Tibial nerve (tissue), 4 donors: ENCODE measurements around the gene RNF123. TPM values are rescaled to one million over a fixed set of nuclear protein-coding genes. Genes with fewer than 3 reads are reported as not detected.

Source experiments
- DNase-seq, 2 donors: peaks; one replicate each; pipeline ENCODE4 v3.0.0-alpha.2; 2019; ENCODE audit warnings: low spot score in 2 of 2
- H3K27ac ChIP-seq, 4 donors: fragments of 200-600 bp; sonication (generic) in 3 of 4; one replicate each; pipeline ENCODE4 v1.5.1; 2017 to 2019; ENCODE audit warnings: mild to moderate bottlenecking in 1 of 4
- H3K27me3 ChIP-seq, 2 donors: fragments of 200-600 bp; sonication (generic) in 1 of 2; one replicate each; pipeline versions ENCODE4 v1.5.1 to v1.6.0; 2017 to 2019
- H3K36me3 ChIP-seq, 3 donors: fragments of 200-600 bp; sonication (generic); one replicate each; pipeline ENCODE4 v1.5.1; 2018 to 2019
- H3K4me1 ChIP-seq, 4 donors: fragments of 200-600 bp; sonication (generic) in 3 of 4; one replicate each; pipeline ENCODE4 v1.5.1; 2017 to 2019
- H3K4me3 ChIP-seq, 4 donors: fragments of 200-600 bp; sonication (generic) in 3 of 4; one replicate each; pipeline ENCODE4 v1.5.1; 2017 to 2019; ENCODE audit warnings: mild to moderate bottlenecking in 1 of 4, moderate library complexity in 1 of 4
- H3K9me3 ChIP-seq, 4 donors: fragments of 200-600 bp; sonication (generic) in 3 of 4; one replicate each; pipeline ENCODE4 v1.5.1; 2017 to 2019
- EP300 ChIP-seq, 2 donors: sonication (generic); formaldehyde crosslinking; IDR thresholded peaks; one replicate each; pipeline ENCODE4 v1.6.1; 2017; ENCODE audit warnings: antibody characterized with exemption in 2 of 2, mild to moderate bottlenecking in 1 of 2
- POLR2A ChIP-seq, 2 donors: fragments of 450-650 bp; IDR thresholded peaks; one replicate each; pipeline ENCODE4 v1.6.1; 2017; ENCODE audit warnings: antibody characterized with exemption in 2 of 2, mild to moderate bottlenecking in 2 of 2, moderate library complexity in 2 of 2
- WGBS, 2 donors: methylation state at CpG; one replicate each; pipeline ENCODE4 v1.1.5; 2018; 5-methylcytosine and 5-hydroxymethylcytosine counted together
- total RNA-seq, 4 donors: library from RNA; depleted of rRNA; stranded (reverse); fragments of >200 nt; gene quantifications; one replicate each; pipeline ENCODE4 v1.1.0, GENCODE V29; 2016
- TF ChIP-seq, protein P1 (sequence below), 5 experiments: fragments of 200-600 bp in 3 of 5; fragments of 450-650 bp in 2 of 5; sonication (generic) in 3 of 5; IDR thresholded peaks; one replicate each; pipeline ENCODE4 v1.5.1; 2016 to 2019; ENCODE audit warnings: antibody characterized with exemption in 5 of 5, mild to moderate bottlenecking in 3 of 5, moderate library complexity in 2 of 5

Gene RNF123
- total RNA-seq, 4 donors from 2014 or later = 32.9 to 64.7 (median 39.1) TPM

DNA sequence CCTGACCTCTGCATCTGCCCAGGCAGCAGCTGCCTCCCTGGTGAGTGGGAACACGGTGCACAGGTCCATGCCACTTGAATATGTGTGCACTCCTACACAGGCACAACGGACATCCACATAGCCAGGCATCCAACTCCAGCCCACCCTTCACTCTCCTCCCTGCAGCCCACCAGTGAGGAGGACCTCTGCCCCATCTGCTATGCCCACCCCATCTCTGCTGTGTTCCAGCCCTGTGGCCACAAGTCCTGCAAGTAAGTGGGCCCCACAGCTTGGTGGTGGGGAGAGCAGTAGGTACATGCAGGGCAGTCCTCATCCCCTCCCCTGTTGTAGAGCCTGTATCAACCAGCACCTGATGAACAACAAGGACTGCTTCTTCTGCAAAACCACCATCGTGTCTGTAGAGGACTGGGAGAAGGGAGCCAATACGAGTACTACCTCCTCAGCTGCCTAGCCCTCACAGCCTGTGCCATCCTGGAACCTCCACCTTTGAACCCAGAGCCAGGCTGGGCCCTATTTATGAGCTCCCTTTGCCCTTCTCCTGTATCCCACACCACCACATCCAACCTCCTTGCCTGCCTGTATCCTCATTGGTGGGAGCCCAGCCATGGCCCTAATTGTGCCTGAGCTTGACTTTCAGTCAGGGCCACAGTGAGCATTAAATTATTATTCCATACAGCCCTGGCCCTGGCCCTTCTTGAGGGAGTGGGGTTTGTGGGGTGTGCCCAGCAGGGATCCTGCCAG lies 31.7 kb downstream of the RNF123 start:
- TF ChIP-seq, protein P1, sequence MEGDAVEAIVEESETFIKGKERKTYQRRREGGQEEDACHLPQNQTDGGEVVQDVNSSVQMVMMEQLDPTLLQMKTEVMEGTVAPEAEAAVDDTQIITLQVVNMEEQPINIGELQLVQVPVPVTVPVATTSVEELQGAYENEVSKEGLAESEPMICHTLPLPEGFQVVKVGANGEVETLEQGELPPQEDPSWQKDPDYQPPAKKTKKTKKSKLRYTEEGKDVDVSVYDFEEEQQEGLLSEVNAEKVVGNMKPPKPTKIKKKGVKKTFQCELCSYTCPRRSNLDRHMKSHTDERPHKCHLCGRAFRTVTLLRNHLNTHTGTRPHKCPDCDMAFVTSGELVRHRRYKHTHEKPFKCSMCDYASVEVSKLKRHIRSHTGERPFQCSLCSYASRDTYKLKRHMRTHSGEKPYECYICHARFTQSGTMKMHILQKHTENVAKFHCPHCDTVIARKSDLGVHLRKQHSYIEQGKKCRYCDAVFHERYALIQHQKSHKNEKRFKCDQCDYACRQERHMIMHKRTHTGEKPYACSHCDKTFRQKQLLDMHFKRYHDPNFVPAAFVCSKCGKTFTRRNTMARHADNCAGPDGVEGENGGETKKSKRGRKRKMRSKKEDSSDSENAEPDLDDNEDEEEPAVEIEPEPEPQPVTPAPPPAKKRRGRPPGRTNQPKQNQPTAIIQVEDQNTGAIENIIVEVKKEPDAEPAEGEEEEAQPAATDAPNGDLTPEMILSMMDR (IDR thresholded peaks at IDR 0.05) = no peak
- no peak for TF ChIP-seq EP300 (IDR thresholded peaks at IDR 0.05)
- no peak for TF ChIP-seq POLR2A (IDR thresholded peaks at IDR 0.05)
- H3K9me3 ChIP-seq = no peaks in the 10 kb centered on the region
- 64 to 71% methylated on average over 4 of the region's 4 CpGs for WGBS, 2 donors
- DNase-seq = no peak
- H3K4me1 ChIP-seq = peaks cover 0 to 55% (median 24%) of the 10 kb centered on the region in 4 donors
- no peak overlapping the region for H3K4me3 ChIP-seq
- H3K27me3 ChIP-seq = no peaks in the 10 kb centered on the region
- no peak overlapping the region for H3K27ac ChIP-seq
- peaks cover 0 to 49% (median 0%) of the 10 kb centered on the region in 3 donors for H3K36me3 ChIP-seq

- H3K27ac ChIP-seq = no peak overlapping the region
- H3K4me1 ChIP-seq = peaks cover 0 to 55% (median 24%) of the 10 kb centered on the region in 4 donors
- no peak for TF ChIP-seq POLR2A (IDR thresholded peaks at IDR 0.05)
- TF ChIP-seq EP300 (IDR thresholded peaks at IDR 0.05) = no peak
- TF ChIP-seq, protein P1 (IDR thresholded peaks at IDR 0.05) = no peak
- 68 to 82% methylated on average over 9 of the region's 9 CpGs for WGBS, 2 donors
- DNase-seq = no peak
- no peaks in the 10 kb centered on the region for H3K27me3 ChIP-seq
- H3K36me3 ChIP-seq = peaks cover 0 to 49% (median 0%) of the 10 kb centered on the region in 3 donors
- no peak overlapping the region for H3K4me3 ChIP-seq
- H3K9me3 ChIP-seq = no peaks in the 10 kb centered on the region
Observed at GRCh38 chr3:49721596-49721895, 32.2 kb downstream of the RNF123 start.

GRCh38 chr3:49721896-49722781 lies 32.8 kb downstream of the RNF123 start:
- no peaks in the 10 kb centered on the region for H3K9me3 ChIP-seq
- WGBS, 2 donors = 81% methylated on average over 23 to 25 of the region's 26 CpGs
- peak in 1 of 2 donors; percentile 11 for DNase-seq
- TF ChIP-seq, protein P1 (IDR thresholded peaks at IDR 0.05) = no peak
- no peak for TF ChIP-seq POLR2A (IDR thresholded peaks at IDR 0.05)
- no peak for TF ChIP-seq EP300 (IDR thresholded peaks at IDR 0.05)
- H3K27me3 ChIP-seq = no peaks in the 10 kb centered on the region
- H3K4me3 ChIP-seq = peak overlapping the region in 1 of 4 donors; percentile 98
- H3K27ac ChIP-seq = peak overlapping the region in 1 of 4 donors; percentile 96
- peaks cover 0 to 49% (median 0%) of the 10 kb centered on the region in 3 donors for H3K36me3 ChIP-seq
- H3K4me1 ChIP-seq = peaks cover 0 to 55% (median 24%) of the 10 kb centered on the region in 4 donors

DNA sequence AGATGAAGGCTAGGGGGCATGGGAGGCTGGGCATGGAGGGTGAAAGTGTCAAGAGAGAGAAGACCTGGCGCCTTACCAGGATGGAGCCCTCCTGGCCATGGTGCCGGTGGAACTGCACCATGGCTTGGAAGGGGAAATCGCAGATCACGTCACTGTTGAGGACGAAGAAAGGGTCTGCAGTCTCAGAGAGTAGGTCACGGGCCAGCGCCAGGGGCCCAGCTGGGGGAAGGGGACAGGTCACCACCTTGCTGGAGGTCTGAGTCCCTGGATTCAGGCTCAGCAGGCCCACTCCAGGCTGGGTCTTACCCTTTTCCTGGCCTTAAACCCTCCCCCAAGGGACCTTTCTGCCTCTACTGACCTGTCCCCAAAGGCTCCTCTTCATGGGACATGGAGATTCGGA lies 33.5 kb downstream of the RNF123 start:
- Histone ChIP-seq H3K27me3 (no peaks in the 10 kb centered on the region), H3K4me1 (peaks cover 0 to 55% (median 24%) of the 10 kb centered on the region in 4 donors), H3K9me3 (no peaks in the 10 kb centered on the region), H3K4me3 (peak overlapping the region; percentile 74 to 98 (median 94)), H3K27ac (peak overlapping the region; percentile 77 to 96 (median 92)), H3K36me3 (peaks cover 0 to 49% (median 0%) of the 10 kb centered on the region in 3 donors)
- TF ChIP-seq, protein P1 (IDR thresholded peaks at IDR 0.05) = no peak
- TF ChIP-seq POLR2A (IDR thresholded peaks at IDR 0.05) (no peak), EP300 (IDR thresholded peaks at IDR 0.05) (no peak)
- WGBS, 2 donors = 45 to 52% methylated on average over 8 of the region's 8 CpGs
- DNase-seq = peak in 1 of 2 donors; percentile 10
